ENCODE measurements around the gene MTUS2. TPM values are rescaled to one million over a fixed set of nuclear protein-coding genes. Genes with fewer than 3 reads are reported as not detected.

MTUS2 gene
- total and polyA plus RNA-seq, 9 of the 15 experiments (the other 6 are each of a cell fraction or from before 2014, with no cell fraction given): 0.01 to 0.28 (median 0.06) TPM; not detected in 1

DNA sequence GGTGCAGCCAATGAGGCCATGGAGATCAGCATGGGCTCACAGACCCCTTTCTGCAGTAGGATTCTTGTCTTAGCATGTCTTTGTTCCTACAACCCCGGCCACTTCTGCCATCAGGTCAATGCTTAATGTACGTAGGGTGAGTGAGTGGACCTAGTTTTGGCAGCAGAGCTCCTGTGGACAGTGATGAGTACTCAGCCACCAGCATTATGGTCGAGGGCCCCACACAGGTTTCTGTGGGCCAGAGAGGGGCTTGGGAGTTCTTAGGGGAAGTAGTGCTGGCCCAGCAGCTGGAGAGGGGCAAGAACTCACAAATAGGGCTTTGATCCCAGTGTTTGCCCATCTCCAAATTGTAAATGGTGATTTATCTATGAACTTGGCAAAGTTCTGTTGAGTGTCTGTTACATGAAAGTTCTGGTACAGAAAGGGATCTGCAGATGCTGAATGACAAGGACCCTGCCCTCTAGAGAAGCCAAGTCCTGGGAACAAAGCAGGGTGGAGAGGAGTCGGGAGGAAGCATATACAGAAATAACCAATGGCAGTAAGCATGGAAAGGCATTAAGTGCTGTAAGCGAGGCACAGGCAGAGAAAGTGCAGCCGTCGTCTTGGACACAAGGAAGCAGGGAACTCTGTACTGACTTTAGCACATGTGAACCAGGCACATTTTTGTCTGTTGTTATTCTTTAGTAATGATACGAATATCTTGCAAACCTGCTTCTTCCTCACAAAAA, 185.1 kb downstream of the MTUS2 start:
- POLR2A ChIA-PET: no interaction called here
- H3K36me3 ChIP-seq (ENCODE audit: control insufficient read depth, insufficient read depth, low read length): no peaks in the 10 kb centered on the region
- H4K20me1 ChIP-seq (replicated peaks; ENCODE audit: control insufficient read depth, insufficient read depth, low read length): no peaks in the 10 kb centered on the region
- CTCF ChIA-PET (ENCODE audit: low intra/inter-chr PET ratio): no interaction called here
- no peak overlapping the region for H3K4me3 ChIP-seq
- no peak for DNase-seq (ENCODE audit: extremely low read depth in 1 of 4, low spot score in 3 of 4)
- no peak overlapping the region for H2AFZ ChIP-seq (ENCODE audit: low read depth, low read length)
- no peak overlapping the region for H3K9ac ChIP-seq (ENCODE audit: insufficient read depth in 1 of 2, low read depth in 2 of 2, low read length in 2 of 2)
- in situ Hi-C loops (cut with MboI) (no loop called here), intact Hi-C loops (cut with micrococcal nuclease) (no loop called here)
- no TSS peak for BruUV-seq (replicated peaks)
- H3K4me1 ChIP-seq (replicated peaks in 1 of 2; ENCODE audit: control insufficient read depth in 2 of 2, insufficient read depth in 2 of 2, low read length in 2 of 2): no peaks in the 10 kb centered on the region
- no peaks in the 10 kb centered on the region for H3K9me1 ChIP-seq (ENCODE audit: control insufficient read depth, insufficient read depth, low read length)
- H3K27me3 ChIP-seq (ENCODE audit: control insufficient read depth in 2 of 2, insufficient read depth in 2 of 2, low read length in 2 of 2): no peaks in the 10 kb centered on the region
- H3K9me3 ChIP-seq (replicated peaks; ENCODE audit: control insufficient read depth, insufficient read depth, low read depth, low read length): no peaks in the 10 kb centered on the region
- no peak for FAIRE-seq
- WGBS (ENCODE audit: insufficient coverage, low coverage, missing lambda C conversion rate): 2% methylated on average over 8 of the region's 8 CpGs
- H3K27ac ChIP-seq (ENCODE audit: extremely low read depth, low read depth, low read length): no peak overlapping the region
- H3K4me2 ChIP-seq (ENCODE audit: insufficient read depth, low read length): no peak overlapping the region
- TF ChIP-seq ZNF699 (CRISPR knock-in tag; IDR thresholded peaks at IDR 0.05; ENCODE audit: insufficient replicate concordance): no peak
- no peak for TF ChIP-seq RBM14 (IDR thresholded peaks at IDR 0.05; ENCODE audit: borderline replicate concordance, insufficient read depth, low read depth, low read length)
- TF ChIP-seq, protein P1, sequence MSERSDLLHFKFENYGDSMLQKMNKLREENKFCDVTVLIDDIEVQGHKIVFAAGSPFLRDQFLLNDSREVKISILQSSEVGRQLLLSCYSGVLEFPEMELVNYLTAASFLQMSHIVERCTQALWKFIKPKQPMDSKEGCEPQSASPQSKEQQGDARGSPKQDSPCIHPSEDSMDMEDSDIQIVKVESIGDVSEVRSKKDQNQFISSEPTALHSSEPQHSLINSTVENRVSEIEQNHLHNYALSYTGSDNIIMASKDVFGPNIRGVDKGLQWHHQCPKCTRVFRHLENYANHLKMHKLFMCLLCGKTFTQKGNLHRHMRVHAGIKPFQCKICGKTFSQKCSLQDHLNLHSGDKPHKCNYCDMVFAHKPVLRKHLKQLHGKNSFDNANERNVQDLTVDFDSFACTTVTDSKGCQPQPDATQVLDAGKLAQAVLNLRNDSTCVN (CRISPR knock-in tag; IDR thresholded peaks at IDR 0.05): no peak
- no peak for TF ChIP-seq GATAD2B (IDR thresholded peaks at IDR 0.05; ENCODE audit: borderline replicate concordance)
- no peak for TF ChIP-seq ZNF239 (CRISPR knock-in tag; IDR thresholded peaks at IDR 0.05)
- no peak for TF ChIP-seq HDAC8 (tag; IDR thresholded peaks at IDR 0.05)
- no peaks in the 10 kb centered on the region for H3K79me2 ChIP-seq (ENCODE audit: control insufficient read depth, insufficient read depth, low read length)
- no peak for ATAC-seq

All from K562 (cell line).